ENCODE measurements around the gene ITPR1. TPM values are rescaled to one million over a fixed set of nuclear protein-coding genes. Genes with fewer than 3 reads are reported as not detected.

ITPR1 gene
- total and polyA plus RNA-seq, 2 of the 4 experiments (the other 2 are of a cell fraction), result 1.8 to 5.7 TPM

DNA sequence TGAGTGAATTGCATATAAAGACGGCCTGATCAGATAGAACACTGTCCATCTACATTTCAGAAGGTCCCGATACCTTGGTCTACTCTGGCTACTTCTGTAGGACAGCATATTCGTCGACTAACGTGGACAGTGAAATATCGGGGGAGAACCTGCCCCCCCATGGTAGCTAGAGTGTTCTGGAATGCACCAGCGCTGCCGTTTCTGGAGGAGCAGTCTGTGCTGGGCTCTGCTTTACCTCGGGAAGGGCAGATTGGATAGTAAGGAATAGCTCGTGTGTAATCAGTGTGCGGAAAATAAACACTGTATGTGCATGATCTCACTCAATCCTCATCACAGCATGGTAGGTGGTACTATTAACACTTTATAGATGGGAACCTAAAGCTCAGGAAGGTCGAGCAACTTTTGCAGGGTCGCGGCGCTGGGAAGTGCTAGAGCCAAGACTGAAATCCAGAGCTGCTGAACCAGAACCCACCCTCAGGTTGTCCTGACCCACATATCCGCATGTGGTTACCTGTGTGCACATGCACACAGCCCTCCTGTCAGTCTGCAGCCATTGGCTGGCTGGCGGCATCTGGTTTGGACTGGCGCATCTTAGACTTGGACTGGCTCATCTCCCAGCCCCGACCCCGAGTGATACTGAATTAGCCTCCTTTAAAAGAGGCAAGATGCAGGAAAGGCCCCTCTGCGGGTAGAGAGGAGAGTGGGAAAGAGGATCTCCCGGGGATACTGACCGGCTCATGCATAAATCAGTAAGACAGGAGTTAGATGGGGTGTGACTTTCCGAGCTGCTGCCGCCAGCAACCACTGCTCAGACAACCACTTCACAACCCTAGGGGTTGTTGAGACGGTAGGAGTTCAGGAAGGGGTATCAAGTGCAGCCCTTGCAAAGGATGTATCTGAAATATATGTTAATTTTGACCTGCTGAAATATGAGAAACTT is 331.1 kb downstream of the ITPR1 start:
- DNase-seq (no peak), ATAC-seq (ENCODE audit: low read depth) (peak; percentile 21; the same call in 1 of the 2 replicates)
- Histone ChIP-seq H4K5ac (ENCODE audit: low read depth, low read length) (no peak overlapping the region), H3K4ac (ENCODE audit: low read depth, low read length) (no peak overlapping the region), H3K23ac (ENCODE audit: low read depth, low read length) (no peak overlapping the region), H3K79me1 (ENCODE audit: low read depth in 1 of 2, low read length in 2 of 2) (no peaks in the 10 kb centered on the region), H3K9me3 (ENCODE audit: control insufficient read depth, insufficient read depth, low read length) (no peaks in the 10 kb centered on the region), H3K18ac (ENCODE audit: low read depth, low read length) (no peak overlapping the region), H3K4me2 (ENCODE audit: low read depth, low read length) (no peak overlapping the region), H3K4me1 (ENCODE audit: control insufficient read depth, insufficient read depth, low read length) (peaks cover 2% of the 10 kb centered on the region; the same call in 1 of the 2 replicates), H2AK9ac (replicated peaks; ENCODE audit: low read depth, low read length, poor library complexity) (no peak overlapping the region), H3K4me3 (ENCODE audit: insufficient read depth, low read depth, low read length) (no peak overlapping the region), H4K20me1 (ENCODE audit: insufficient read depth, low read length) (no peaks in the 10 kb centered on the region), H2AFZ (replicated peaks; ENCODE audit: low read length, poor library complexity) (no peak overlapping the region), H4K91ac (ENCODE audit: insufficient read depth, low read depth, low read length) (no peak overlapping the region), H2BK20ac (ENCODE audit: low read depth, low read length) (no peak overlapping the region), H3K27ac (ENCODE audit: insufficient read depth, low read length) (no peak overlapping the region), H4K8ac (ENCODE audit: low read depth in 2 of 2, low read length in 2 of 2) (no peak overlapping the region), H3K9me1 (ENCODE audit: insufficient read depth, low read length) (no peaks in the 10 kb centered on the region; the same call in 1 of the 2 replicates), H3K14ac (replicated peaks; ENCODE audit: low read depth, low read length) (no peak overlapping the region), H3K9ac (ENCODE audit: low read depth, low read length) (no peak overlapping the region), H2AK5ac (ENCODE audit: low read depth, low read length) (no peak overlapping the region), H3K36me3 (ENCODE audit: control insufficient read depth, insufficient read depth, low read length) (no peaks in the 10 kb centered on the region), H3K27me3 (ENCODE audit: control insufficient read depth, insufficient read depth, low read length) (no peaks in the 10 kb centered on the region), H2BK120ac (ENCODE audit: low read depth, low read length) (no peak overlapping the region), H2BK5ac (ENCODE audit: low read depth, low read length, poor library complexity, severe bottlenecking) (no peak overlapping the region), H3K56ac (ENCODE audit: extremely low read depth, insufficient read depth, low read length) (no peak overlapping the region), H2BK15ac (ENCODE audit: low read depth, low read length) (no peak overlapping the region)
- BruUV-seq (replicated peaks), result no TSS peak
- intact Hi-C loops (cut with micrococcal nuclease), result no loop called here
- dilution Hi-C loops (cut with HindIII; ENCODE audit: low sequenced_read_pairs, unreplicated experiment), result no loop called here
- 92% methylated on average over 9 of the region's 26 CpGs; no CpG with 5 or more reads in 1 of the 2 experiments for WGBS, 2 experiments (ENCODE audit: extremely low coverage in 2 of 2, insufficient read length in 1 of 2)
- in situ Hi-C loops (cut with MboI; ENCODE audit: low sequenced_read_pairs), result no loop called here
- CTCF ChIA-PET, result no interaction called here
- POLR2A ChIA-PET (ENCODE audit: unreplicated experiment), result no interaction called here
- TF ChIP-seq SMC3 (IDR thresholded peaks at IDR 0.05; ENCODE audit: low read depth, low read length) (no peak), BHLHE40 (IDR thresholded peaks at IDR 0.05; ENCODE audit: low read depth, low read length) (no peak), RCOR1 (IDR thresholded peaks at IDR 0.05; ENCODE audit: insufficient replicate concordance, low read length) (no peak), FOS (IDR thresholded peaks at IDR 0.05; ENCODE audit: low read depth, low read length) (no peak), CHD1 (IDR thresholded peaks at IDR 0.05; ENCODE audit: low read depth, low read length) (no peak), MAZ (IDR thresholded peaks at IDR 0.05; ENCODE audit: borderline replicate concordance, low read depth, low read length) (no peak), CEBPB (IDR thresholded peaks at IDR 0.05; ENCODE audit: low read depth, low read length) (no peak), NFE2L2 (IDR thresholded peaks at IDR 0.05; ENCODE audit: low read depth, low read length) (no peak), POLR2A (IDR thresholded peaks at IDR 0.05; ENCODE audit: low read depth, low read length) (no peak), MAFK (IDR thresholded peaks at IDR 0.05; ENCODE audit: low read depth, low read length) (no peak), RFX5 (IDR thresholded peaks at IDR 0.05; ENCODE audit: low read depth, low read length) (no peak)
- TF ChIP-seq, protein P1, sequence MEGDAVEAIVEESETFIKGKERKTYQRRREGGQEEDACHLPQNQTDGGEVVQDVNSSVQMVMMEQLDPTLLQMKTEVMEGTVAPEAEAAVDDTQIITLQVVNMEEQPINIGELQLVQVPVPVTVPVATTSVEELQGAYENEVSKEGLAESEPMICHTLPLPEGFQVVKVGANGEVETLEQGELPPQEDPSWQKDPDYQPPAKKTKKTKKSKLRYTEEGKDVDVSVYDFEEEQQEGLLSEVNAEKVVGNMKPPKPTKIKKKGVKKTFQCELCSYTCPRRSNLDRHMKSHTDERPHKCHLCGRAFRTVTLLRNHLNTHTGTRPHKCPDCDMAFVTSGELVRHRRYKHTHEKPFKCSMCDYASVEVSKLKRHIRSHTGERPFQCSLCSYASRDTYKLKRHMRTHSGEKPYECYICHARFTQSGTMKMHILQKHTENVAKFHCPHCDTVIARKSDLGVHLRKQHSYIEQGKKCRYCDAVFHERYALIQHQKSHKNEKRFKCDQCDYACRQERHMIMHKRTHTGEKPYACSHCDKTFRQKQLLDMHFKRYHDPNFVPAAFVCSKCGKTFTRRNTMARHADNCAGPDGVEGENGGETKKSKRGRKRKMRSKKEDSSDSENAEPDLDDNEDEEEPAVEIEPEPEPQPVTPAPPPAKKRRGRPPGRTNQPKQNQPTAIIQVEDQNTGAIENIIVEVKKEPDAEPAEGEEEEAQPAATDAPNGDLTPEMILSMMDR (conservative IDR thresholded peaks at IDR 0.05; ENCODE audit: low read depth, low read length), result no peak
- TF ChIP-seq, protein P2, sequence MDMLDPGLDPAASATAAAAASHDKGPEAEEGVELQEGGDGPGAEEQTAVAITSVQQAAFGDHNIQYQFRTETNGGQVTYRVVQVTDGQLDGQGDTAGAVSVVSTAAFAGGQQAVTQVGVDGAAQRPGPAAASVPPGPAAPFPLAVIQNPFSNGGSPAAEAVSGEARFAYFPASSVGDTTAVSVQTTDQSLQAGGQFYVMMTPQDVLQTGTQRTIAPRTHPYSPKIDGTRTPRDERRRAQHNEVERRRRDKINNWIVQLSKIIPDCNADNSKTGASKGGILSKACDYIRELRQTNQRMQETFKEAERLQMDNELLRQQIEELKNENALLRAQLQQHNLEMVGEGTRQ (IDR thresholded peaks at IDR 0.05; ENCODE audit: low read depth, low read length), result no peak
- TF ChIP-seq, protein P3, sequence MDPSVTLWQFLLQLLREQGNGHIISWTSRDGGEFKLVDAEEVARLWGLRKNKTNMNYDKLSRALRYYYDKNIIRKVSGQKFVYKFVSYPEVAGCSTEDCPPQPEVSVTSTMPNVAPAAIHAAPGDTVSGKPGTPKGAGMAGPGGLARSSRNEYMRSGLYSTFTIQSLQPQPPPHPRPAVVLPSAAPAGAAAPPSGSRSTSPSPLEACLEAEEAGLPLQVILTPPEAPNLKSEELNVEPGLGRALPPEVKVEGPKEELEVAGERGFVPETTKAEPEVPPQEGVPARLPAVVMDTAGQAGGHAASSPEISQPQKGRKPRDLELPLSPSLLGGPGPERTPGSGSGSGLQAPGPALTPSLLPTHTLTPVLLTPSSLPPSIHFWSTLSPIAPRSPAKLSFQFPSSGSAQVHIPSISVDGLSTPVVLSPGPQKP (IDR thresholded peaks at IDR 0.05; ENCODE audit: borderline replicate concordance, low read depth, low read length), result no peak
